A549 (cell line): ENCODE data around the gene SMPD2.

Experiments
- CBX8 ChIP-seq: fragments of 200-600 bp; sonication (generic); IDR thresholded peaks from 2 replicates; pipeline ENCODE4 v1.6.1; 2016
- EP300 ChIP-seq, 2 experiments: fragments of >200 bp; sonication (Bioruptor Twin); formaldehyde crosslinking; IDR thresholded peaks; 2 replicates in 1 of 2; 3 replicates in 1 of 2; pipeline ENCODE4 v1.6.1; 2016 to 2017
- POLR2A ChIP-seq: IDR thresholded peaks from 2 replicates; pipeline ENCODE4 v1.6.1; 2012; ENCODE audit warnings: mild to moderate bottlenecking, low read length
- SREBF2 ChIP-seq: fragments of 450-650 bp; IDR thresholded peaks from 2 replicates; pipeline ENCODE4 v1.6.1; 2014; ENCODE audit warnings: mild to moderate bottlenecking, moderate library complexity
- TF ChIP-seq, protein P1 (sequence below): fragments of >200 bp; sonication (Bioruptor Twin); formaldehyde crosslinking; IDR thresholded peaks from 3 replicates; pipeline ENCODE4 v1.5.1; 2016
- TF ChIP-seq, protein P2 (sequence below): fragments of 200-600 bp; sonication (generic); IDR thresholded peaks from 2 replicates; pipeline ENCODE4 v1.6.1; 2016; ENCODE audit warnings: antibody characterized with exemption, mild to moderate bottlenecking, moderate library complexity

- TF ChIP-seq CBX8 (no peak), EP300 (IDR thresholded peaks at IDR 0.05) (no peak), SREBF2 (no peak), POLR2A (no peak)
- TF ChIP-seq, protein P1, sequence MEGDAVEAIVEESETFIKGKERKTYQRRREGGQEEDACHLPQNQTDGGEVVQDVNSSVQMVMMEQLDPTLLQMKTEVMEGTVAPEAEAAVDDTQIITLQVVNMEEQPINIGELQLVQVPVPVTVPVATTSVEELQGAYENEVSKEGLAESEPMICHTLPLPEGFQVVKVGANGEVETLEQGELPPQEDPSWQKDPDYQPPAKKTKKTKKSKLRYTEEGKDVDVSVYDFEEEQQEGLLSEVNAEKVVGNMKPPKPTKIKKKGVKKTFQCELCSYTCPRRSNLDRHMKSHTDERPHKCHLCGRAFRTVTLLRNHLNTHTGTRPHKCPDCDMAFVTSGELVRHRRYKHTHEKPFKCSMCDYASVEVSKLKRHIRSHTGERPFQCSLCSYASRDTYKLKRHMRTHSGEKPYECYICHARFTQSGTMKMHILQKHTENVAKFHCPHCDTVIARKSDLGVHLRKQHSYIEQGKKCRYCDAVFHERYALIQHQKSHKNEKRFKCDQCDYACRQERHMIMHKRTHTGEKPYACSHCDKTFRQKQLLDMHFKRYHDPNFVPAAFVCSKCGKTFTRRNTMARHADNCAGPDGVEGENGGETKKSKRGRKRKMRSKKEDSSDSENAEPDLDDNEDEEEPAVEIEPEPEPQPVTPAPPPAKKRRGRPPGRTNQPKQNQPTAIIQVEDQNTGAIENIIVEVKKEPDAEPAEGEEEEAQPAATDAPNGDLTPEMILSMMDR: no peak
- TF ChIP-seq, protein P2, sequence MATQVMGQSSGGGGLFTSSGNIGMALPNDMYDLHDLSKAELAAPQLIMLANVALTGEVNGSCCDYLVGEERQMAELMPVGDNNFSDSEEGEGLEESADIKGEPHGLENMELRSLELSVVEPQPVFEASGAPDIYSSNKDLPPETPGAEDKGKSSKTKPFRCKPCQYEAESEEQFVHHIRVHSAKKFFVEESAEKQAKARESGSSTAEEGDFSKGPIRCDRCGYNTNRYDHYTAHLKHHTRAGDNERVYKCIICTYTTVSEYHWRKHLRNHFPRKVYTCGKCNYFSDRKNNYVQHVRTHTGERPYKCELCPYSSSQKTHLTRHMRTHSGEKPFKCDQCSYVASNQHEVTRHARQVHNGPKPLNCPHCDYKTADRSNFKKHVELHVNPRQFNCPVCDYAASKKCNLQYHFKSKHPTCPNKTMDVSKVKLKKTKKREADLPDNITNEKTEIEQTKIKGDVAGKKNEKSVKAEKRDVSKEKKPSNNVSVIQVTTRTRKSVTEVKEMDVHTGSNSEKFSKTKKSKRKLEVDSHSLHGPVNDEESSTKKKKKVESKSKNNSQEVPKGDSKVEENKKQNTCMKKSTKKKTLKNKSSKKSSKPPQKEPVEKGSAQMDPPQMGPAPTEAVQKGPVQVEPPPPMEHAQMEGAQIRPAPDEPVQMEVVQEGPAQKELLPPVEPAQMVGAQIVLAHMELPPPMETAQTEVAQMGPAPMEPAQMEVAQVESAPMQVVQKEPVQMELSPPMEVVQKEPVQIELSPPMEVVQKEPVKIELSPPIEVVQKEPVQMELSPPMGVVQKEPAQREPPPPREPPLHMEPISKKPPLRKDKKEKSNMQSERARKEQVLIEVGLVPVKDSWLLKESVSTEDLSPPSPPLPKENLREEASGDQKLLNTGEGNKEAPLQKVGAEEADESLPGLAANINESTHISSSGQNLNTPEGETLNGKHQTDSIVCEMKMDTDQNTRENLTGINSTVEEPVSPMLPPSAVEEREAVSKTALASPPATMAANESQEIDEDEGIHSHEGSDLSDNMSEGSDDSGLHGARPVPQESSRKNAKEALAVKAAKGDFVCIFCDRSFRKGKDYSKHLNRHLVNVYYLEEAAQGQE: no peak
Measured at GRCh38 chr6:109442393-109442924, 1.9 kb downstream of the SMPD2 start.
